Right lobe of liver (tissue), 6 donors: ENCODE results near the gene PIK3R5. TPM values are rescaled to one million over a fixed set of nuclear protein-coding genes. Genes with fewer than 3 reads are reported as not detected.
A peak's percentile ranks its signal among the peaks of the same experiment; 100 is the strongest.

Source experiments
- ATAC-seq, 4 donors: fragments of 200-7000 bp; cut with Tn5 transposase; one replicate each; pipeline ENCODE4 v1.9.1; 2020; ENCODE audit warnings: mild to moderate bottlenecking in 4 of 4, moderate library complexity in 4 of 4
- DNase-seq, 3 donors: peaks; one replicate each; pipeline ENCODE4 v3.0.0-alpha.2; 2020
- H3K27ac ChIP-seq, 3 donors: fragments of 200-600 bp; one replicate each; pipeline ENCODE4 v1.8.0; 2022
- H3K27me3 ChIP-seq, 2 donors: fragments of 200-600 bp; one replicate each; pipeline ENCODE4 v1.8.0; 2022
- H3K36me3 ChIP-seq, 4 donors: fragments of 200-600 bp; sonication (generic) in 1 of 4; one replicate each; pipeline versions ENCODE4 v1.5.1 to v1.8.0; 2017 to 2022; ENCODE audit warnings: control low read depth in 1 of 4
- H3K4me1 ChIP-seq, 4 donors: fragments of 200-600 bp; sonication (generic) in 1 of 4; one replicate each; pipeline versions ENCODE4 v1.5.1 to v1.8.0; 2017 to 2022; ENCODE audit warnings: control low read depth in 1 of 4
- H3K4me3 ChIP-seq, 3 donors: fragments of 200-600 bp; one replicate each; pipeline ENCODE4 v1.8.0; 2022
- H3K9me3 ChIP-seq, 4 donors: fragments of 200-600 bp; sonication (generic) in 1 of 4; one replicate each; pipeline versions ENCODE4 v1.5.1 to v1.8.0; 2017 to 2022; ENCODE audit warnings: control low read depth in 1 of 4
- POLR2A ChIP-seq: fragments of 450-650 bp; IDR thresholded peaks from one replicate; pipeline ENCODE4 v1.6.1; 2017; ENCODE audit warnings: antibody characterized with exemption, mild to moderate bottlenecking
- WGBS: methylation state at CpG from one replicate; pipeline ENCODE4 v1.1.6; 2018; ENCODE audit warnings: low coverage, low lambda C conversion rate; ENCODE audit not compliant: insufficient coverage; ENCODE audit errors: missing lambda C conversion rate; 5-methylcytosine and 5-hydroxymethylcytosine counted together
- intact Hi-C, 2 donors: fragments of 100-400 bp; cut with DNase I; formaldehyde crosslinking; loops; one replicate each; pipeline versions ENCODE4 v1.11.2 to v1.14.1; 2022
- total RNA-seq, 6 experiments: library from RNA; depleted of rRNA in 2 of 6; stranded (reverse); fragments of >200 nt in 2 of 6; fragmentation: NEBNext Ultra II Directional in 3 of 6; extraction: Animal tissue kit (Norgen Biotek cat#: 25700) in 3 of 6; gene quantifications; one replicate each; pipeline versions ENCODE4 v1.1.0 to v1.2.4, GENCODE V29; 2016 to 2023
- TF ChIP-seq, protein P1 (sequence below), 4 donors: fragments of 200-600 bp in 3 of 4; fragments of 450-650 bp in 1 of 4; IDR thresholded peaks; one replicate each; pipeline versions ENCODE4 v1.5.1 to v1.8.0; 2016 to 2022; ENCODE audit warnings: antibody characterized with exemption in 4 of 4, mild to moderate bottlenecking in 2 of 4
- donor health status: DM: no; HTN: yes; CAD: no.
- donor health status: DM: no; HTN: no; CAD: no.
- donor health status: DM: no; HTN: no; CAD: no.
- donor health status: DM: no; HTN: yes; CAD: no.
- donor health status: DM: no; HTN: yes; CAD: no.

Gene PIK3R5
- total RNA-seq, 6 experiments from 2014 or later: 3.7 to 6.5 (median 5.0) TPM

DNA sequence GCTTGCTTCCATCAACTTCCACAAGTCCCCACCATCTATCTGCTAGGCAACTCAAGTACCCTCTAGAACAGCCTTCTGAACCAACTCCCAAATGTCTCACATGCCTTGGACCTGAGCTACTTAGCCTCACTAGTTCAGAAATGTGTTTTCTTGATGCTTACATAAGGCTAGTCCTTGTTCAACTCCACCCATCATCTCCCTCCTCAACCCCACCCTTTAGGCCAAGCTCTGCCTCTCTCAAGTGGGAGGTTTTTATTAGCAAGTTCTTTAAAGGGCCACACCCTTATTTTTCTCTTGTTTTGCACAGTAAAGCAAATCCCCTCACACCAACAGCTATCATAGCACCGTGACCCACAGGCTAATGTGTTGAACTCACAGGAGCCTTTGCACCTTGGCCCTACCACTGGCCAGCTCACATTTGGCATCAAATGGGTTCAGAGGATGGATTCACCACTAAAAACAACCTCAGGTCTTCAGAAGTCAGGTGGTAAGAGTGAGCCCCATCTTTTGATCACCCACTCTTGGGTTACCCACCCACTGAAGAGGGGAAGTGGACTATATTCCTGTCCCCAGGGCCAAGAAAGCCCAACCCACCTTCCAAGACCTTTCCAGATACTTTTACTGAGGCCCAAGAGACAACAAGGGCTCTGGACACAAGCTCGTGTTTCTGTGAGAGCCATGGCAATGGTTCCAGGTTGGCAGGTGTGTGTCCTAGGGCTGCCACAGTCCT lies 12.2 kb downstream of the PIK3R5 start:
- TF ChIP-seq POLR2A: no peak
- TF ChIP-seq, protein P1, sequence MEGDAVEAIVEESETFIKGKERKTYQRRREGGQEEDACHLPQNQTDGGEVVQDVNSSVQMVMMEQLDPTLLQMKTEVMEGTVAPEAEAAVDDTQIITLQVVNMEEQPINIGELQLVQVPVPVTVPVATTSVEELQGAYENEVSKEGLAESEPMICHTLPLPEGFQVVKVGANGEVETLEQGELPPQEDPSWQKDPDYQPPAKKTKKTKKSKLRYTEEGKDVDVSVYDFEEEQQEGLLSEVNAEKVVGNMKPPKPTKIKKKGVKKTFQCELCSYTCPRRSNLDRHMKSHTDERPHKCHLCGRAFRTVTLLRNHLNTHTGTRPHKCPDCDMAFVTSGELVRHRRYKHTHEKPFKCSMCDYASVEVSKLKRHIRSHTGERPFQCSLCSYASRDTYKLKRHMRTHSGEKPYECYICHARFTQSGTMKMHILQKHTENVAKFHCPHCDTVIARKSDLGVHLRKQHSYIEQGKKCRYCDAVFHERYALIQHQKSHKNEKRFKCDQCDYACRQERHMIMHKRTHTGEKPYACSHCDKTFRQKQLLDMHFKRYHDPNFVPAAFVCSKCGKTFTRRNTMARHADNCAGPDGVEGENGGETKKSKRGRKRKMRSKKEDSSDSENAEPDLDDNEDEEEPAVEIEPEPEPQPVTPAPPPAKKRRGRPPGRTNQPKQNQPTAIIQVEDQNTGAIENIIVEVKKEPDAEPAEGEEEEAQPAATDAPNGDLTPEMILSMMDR (IDR thresholded peaks at IDR 0.05): no peak
- intact Hi-C loops: no loop called here
- Histone ChIP-seq H3K36me3 (no peaks in the 10 kb centered on the region), H3K9me3 (no peaks in the 10 kb centered on the region), H3K27me3 (no peaks in the 10 kb centered on the region), H3K27ac (peak overlapping the region in 2 of 3 donors; percentile 29 to 40), H3K4me3 (no peak overlapping the region), H3K4me1 (no peaks in the 10 kb centered on the region)
- ATAC-seq (peak in 1 of 4 donors; percentile 15), DNase-seq (no peak)
- WGBS: 47% methylated on average over 1 of the region's 2 CpGs

DNA sequence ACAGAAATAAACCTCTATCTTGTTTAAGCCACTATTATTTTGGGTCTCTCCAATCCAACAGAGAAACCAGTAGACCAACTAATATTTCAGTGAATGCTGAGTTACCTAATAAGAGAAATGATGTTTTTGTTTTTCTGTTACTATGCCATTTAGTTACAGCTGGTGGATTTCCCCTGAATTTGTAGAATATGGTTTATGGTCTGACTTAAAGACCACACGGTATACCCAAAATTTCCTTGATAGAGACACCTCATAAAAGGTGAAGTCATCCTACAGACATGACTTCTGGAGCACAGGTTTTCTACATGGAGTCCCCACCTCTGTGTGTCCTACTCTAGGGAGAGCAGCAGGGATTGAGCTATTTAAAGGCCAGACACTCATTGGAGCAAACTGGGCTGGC lies 13.3 kb downstream of the PIK3R5 start:
- Histone ChIP-seq H3K9me3 (no peaks in the 10 kb centered on the region), H3K4me3 (no peak overlapping the region), H3K27me3 (no peaks in the 10 kb centered on the region), H3K27ac (no peak overlapping the region), H3K36me3 (no peaks in the 10 kb centered on the region), H3K4me1 (no peaks in the 10 kb centered on the region)
- WGBS: 61% methylated on average over 1 of the region's 1 CpG
- ATAC-seq: no peak
- DNase-seq: no peak
- intact Hi-C loops: no loop called here
- TF ChIP-seq, protein P1 (IDR thresholded peaks at IDR 0.05): no peak
- no peak for TF ChIP-seq POLR2A

DNA sequence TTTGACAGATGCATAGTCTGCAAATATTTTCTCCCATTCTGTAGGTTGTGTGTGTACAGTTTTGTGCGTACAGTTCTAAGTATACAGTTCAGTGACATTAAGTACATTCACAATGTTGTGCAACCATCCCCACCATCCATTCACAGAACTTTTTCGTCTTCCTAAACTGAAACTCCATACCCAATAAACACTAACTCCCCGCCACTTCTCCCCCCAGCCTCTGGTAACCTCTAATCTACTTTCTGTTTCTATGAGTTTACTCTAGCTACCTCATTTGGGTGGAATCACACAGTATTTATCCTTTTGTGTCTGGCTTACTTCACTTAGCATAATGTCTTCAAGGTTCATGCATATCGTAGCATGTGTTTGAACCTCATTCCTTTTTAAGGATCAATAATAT lies 14.3 kb downstream of the PIK3R5 start:
- intact Hi-C loops: no loop called here
- TF ChIP-seq, protein P1 (IDR thresholded peaks at IDR 0.05): no peak
- TF ChIP-seq POLR2A: no peak
- H3K27me3 ChIP-seq: no peaks in the 10 kb centered on the region
- H3K36me3 ChIP-seq: no peaks in the 10 kb centered on the region
- H3K4me3 ChIP-seq: no peak overlapping the region
- WGBS: 33% methylated on average over 4 of the region's 4 CpGs
- H3K27ac ChIP-seq: no peak overlapping the region
- DNase-seq (peak in 1 of 3 donors; percentile 17), ATAC-seq (peak in 2 of 4 donors; percentile 15 to 42)
- no peaks in the 10 kb centered on the region for H3K4me1 ChIP-seq
- no peaks in the 10 kb centered on the region for H3K9me3 ChIP-seq

DNA sequence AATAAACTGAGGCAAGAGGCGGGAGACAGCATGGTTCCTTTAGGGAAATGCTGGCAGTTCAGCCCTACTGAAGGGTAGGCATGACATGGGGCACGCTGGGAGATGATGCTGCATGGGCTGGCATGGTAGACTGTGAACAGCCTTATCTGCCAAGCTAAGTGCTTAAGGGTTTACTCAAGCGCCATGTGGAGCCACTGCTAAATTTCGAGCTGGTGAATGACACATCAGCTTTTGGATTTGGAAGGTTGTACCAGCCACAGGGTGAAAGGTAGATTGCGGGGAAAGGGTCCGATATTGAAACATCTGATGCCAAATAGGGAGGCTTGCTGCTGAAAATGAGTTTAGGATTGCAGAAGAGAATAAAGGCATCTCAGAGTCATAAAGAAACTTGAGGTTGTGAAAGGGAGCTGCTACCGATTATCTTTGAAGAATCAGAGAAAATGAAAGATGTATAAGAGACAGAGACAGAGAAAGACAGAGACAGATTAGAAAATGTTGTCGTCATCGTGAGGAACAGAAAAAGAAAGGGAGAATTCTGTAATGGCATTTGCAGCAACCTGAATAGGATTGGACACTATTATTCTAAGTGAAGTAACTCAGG lies 16.3 kb downstream of the PIK3R5 start:
- 57% methylated on average over 8 of the region's 9 CpGs for WGBS
- H3K4me3 ChIP-seq: no peak overlapping the region
- H3K36me3 ChIP-seq: no peaks in the 10 kb centered on the region
- intact Hi-C loops: no loop called here
- no peak for TF ChIP-seq POLR2A
- TF ChIP-seq, protein P1 (IDR thresholded peaks at IDR 0.05): no peak
- no peaks in the 10 kb centered on the region for H3K4me1 ChIP-seq
- no peak overlapping the region for H3K27ac ChIP-seq
- H3K9me3 ChIP-seq: no peaks in the 10 kb centered on the region
- no peaks in the 10 kb centered on the region for H3K27me3 ChIP-seq
- ATAC-seq: no peak
- DNase-seq: no peak
